Tibial artery (tissue), 4 donors: ENCODE data around the gene C10orf95.
"Not testable (repeated sequence)": the region's sequence is repeated elsewhere in the genome, so short reads cannot be mapped to it uniquely, and the experiment has no call there.

Experiments used
- DNase-seq, 2 donors: peaks; one replicate each; pipeline ENCODE4 v3.0.0-alpha.2; 2019
- H3K27ac ChIP-seq, 2 donors: fragments of 200-600 bp; sonication (generic) in 1 of 2; 1 replicate in 1 of 2; 2 replicates in 1 of 2; pipeline ENCODE4 v1.5.1; 2018 to 2019; ENCODE audit warnings: mild to moderate bottlenecking in 1 of 2
- H3K27me3 ChIP-seq, 2 donors: fragments of 200-600 bp; sonication (generic) in 1 of 2; one replicate each; pipeline versions ENCODE4 v1.5.1 to v1.6.0; 2016 to 2019
- H3K36me3 ChIP-seq, 3 donors: fragments of 200-600 bp; sonication (generic) in 2 of 3; one replicate each; pipeline ENCODE4 v1.5.1; 2016 to 2019; ENCODE audit warnings: mild to moderate bottlenecking in 2 of 3
- H3K4me1 ChIP-seq, 4 donors: fragments of 200-600 bp; sonication (generic) in 2 of 4; 1 replicate in 3 of 4; 2 replicates in 1 of 4; pipeline ENCODE4 v1.5.1; 2016 to 2019
- H3K4me3 ChIP-seq, 2 donors: fragments of 200-600 bp; sonication (generic) in 1 of 2; 1 replicate in 1 of 2; 2 replicates in 1 of 2; pipeline ENCODE4 v1.5.1; 2018 to 2019; ENCODE audit warnings: mild to moderate bottlenecking in 2 of 2
- H3K9me3 ChIP-seq, 3 donors: fragments of 200-600 bp; sonication (generic) in 1 of 3; one replicate each; pipeline ENCODE4 v1.5.1; 2016 to 2019
- intact Hi-C: fragments of 100-400 bp; cut with DNase I; formaldehyde crosslinking; loops from one replicate; pipeline ENCODE4 v1.15.0; 2023; ENCODE audit warnings: low total_unique reads
- TF ChIP-seq, protein P1 (sequence below), 2 experiments: fragments of 200-600 bp in 1 of 2; fragments of 450-650 bp in 1 of 2; IDR thresholded peaks; one replicate each; pipeline ENCODE4 v1.5.1; 2017 to 2019; ENCODE audit warnings: antibody characterized with exemption in 2 of 2, mild to moderate bottlenecking in 1 of 2, moderate library complexity in 1 of 2

Gene C10orf95

DNA sequence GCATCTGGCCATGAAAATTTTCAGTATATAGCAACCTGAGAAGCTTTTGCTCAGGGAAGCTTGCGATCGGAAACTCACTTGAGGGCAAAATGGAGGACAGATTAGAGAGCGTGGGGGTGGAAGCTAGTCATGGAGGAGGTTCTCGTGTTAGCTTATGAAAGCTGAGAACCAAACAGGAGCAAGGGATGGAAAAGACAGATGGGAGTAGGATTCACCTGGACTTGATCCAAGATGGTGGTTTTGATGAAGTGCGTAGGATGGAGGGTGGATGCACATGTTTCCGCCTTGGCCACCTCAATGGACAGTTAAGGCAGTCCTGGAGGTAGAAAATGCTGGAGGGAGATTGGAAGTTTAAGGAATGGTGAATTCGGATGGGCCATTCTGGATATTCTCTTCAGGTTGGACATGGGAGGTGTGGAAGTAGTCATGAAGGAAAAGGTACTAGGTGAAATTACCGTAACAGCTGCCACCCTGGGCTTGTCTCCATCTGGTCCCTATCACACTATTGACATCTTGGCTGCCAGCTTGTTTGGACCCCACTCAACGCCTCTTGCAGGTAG lies 6.3 kb upstream of the C10orf95 start:
- TF ChIP-seq, protein P1, sequence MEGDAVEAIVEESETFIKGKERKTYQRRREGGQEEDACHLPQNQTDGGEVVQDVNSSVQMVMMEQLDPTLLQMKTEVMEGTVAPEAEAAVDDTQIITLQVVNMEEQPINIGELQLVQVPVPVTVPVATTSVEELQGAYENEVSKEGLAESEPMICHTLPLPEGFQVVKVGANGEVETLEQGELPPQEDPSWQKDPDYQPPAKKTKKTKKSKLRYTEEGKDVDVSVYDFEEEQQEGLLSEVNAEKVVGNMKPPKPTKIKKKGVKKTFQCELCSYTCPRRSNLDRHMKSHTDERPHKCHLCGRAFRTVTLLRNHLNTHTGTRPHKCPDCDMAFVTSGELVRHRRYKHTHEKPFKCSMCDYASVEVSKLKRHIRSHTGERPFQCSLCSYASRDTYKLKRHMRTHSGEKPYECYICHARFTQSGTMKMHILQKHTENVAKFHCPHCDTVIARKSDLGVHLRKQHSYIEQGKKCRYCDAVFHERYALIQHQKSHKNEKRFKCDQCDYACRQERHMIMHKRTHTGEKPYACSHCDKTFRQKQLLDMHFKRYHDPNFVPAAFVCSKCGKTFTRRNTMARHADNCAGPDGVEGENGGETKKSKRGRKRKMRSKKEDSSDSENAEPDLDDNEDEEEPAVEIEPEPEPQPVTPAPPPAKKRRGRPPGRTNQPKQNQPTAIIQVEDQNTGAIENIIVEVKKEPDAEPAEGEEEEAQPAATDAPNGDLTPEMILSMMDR (IDR thresholded peaks at IDR 0.05), result no peak
- peaks cover 0 to 10% of the 10 kb centered on the region in 2 donors for H3K27me3 ChIP-seq
- intact Hi-C loops, result no loop called here
- no peak overlapping the region for H3K4me3 ChIP-seq
- no peaks in the 10 kb centered on the region for H3K9me3 ChIP-seq
- DNase-seq, result no peak
- no peaks in the 10 kb centered on the region for H3K36me3 ChIP-seq
- no peak overlapping the region for H3K27ac ChIP-seq
- H3K4me1 ChIP-seq, result peaks cover 0 to 18% (median 10%) of the 10 kb centered on the region in 4 donors

DNA sequence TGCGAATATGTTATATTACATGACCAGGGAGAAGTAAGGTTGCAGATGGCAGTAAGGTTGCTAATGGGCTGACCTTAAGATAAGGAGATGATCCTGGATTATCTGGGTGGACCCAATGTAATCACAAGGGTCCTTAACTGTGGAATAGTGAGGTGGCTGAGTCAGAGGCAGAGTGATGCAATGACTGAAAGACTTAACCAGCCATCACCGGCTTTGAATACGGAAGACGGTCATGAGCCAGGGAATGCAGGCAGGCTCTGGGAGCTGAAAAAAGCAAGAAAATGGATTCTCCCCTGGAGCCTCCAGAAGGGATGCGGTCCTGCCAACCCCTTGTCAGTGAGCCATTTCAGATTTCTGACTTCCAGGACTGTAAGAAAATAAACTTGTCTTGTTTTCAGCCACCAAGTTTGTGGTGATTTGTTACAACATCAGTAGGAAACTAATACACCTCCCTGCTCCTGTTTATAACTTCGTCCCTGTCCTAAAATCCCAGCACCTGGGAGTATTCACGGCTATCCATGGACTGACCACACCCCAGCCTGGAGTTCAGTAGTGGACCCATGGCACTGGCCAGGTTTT lies 4.6 kb upstream of the C10orf95 start:
- DNase-seq, result no peak
- Histone ChIP-seq H3K27ac (no peak overlapping the region), H3K4me3 (no peak overlapping the region), H3K9me3 (no peaks in the 10 kb centered on the region), H3K36me3 (no peaks in the 10 kb centered on the region), H3K4me1 (peaks cover 0 to 17% (median 6%) of the 10 kb centered on the region in 4 donors), H3K27me3 (peaks cover 0 to 3% of the 10 kb centered on the region in 2 donors)
- TF ChIP-seq, protein P1 (IDR thresholded peaks at IDR 0.05), result no peak
- intact Hi-C loops, result no loop called here

DNA sequence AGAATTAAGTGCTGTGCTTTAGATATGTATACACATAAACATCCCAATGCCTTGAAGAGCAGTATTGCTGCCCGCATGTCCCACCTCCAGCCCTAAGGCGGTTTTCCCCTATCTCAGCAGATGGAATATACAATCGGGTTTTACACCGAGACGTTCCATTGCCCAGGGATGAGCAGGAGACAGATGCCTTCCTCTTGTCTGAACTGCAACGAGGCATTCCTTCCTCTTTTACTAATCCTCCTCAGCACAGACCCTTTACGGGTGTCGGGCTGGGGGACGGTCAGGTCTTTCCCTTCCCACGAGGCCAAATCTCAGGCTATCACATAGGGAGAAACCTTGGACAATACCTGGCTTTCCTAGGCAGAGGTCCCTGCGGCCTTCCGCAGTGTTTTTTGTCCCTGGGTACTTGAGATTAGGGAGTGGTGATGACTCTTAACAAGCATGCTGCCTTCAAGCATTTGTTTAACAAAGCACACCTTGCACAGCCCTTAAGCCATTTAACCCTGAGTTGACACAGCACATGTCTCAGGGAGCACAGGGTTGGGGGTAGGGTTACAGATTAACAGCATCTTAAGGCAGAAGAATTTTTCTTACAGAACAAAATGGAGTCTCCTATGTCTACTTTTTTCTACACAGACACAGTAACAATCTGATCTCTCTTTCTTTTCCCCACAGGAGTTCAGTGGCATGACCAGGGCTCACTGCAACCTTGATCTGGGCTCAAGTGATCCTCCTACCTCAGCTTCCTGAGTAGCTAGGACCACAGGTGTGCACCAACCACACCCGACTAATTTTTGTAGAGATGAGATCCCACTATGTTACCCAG lies 3.5 kb upstream of the C10orf95 start:
- H3K36me3 ChIP-seq, H3K27me3 ChIP-seq, H3K9me3 ChIP-seq, DNase-seq, H3K4me3 ChIP-seq, intact Hi-C loops, H3K27ac ChIP-seq: not testable (repeated sequence)
- H3K4me1 ChIP-seq, result peaks cover 0 to 17% (median 9%) of the 10 kb centered on the region in 4 donors

DNA sequence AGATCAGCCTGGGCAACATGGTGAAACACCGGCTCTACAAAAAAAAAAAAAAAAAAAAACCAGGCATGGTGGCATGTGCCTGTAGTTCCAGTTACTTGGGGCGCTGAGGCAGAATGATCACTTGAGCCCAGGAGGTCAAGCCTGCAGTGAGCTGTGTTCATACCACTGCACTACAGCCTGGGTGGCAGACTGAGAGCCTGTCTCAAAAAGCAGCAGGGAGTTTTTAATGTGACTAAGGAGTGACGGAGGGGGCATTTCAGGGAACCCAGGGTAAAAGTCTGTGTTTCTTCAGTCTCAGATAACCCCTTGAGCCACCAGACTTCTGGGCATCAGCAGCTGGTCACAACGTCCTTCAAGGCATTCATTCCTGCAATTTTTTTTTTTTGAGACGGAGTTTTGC lies 2.2 kb upstream of the C10orf95 start:
- Histone ChIP-seq H3K27me3 (no peaks in the 10 kb centered on the region), H3K9me3 (no peaks in the 10 kb centered on the region), H3K36me3 (no peaks in the 10 kb centered on the region), H3K4me3 (no peak overlapping the region), H3K27ac (peak overlapping the region in 1 of 2 donors; percentile 23), H3K4me1 (peaks cover 0 to 24% (median 14%) of the 10 kb centered on the region in 4 donors)
- TF ChIP-seq, protein P1 (IDR thresholded peaks at IDR 0.05), result no peak
- DNase-seq, result no peak
- intact Hi-C loops, result no loop called here

DNA sequence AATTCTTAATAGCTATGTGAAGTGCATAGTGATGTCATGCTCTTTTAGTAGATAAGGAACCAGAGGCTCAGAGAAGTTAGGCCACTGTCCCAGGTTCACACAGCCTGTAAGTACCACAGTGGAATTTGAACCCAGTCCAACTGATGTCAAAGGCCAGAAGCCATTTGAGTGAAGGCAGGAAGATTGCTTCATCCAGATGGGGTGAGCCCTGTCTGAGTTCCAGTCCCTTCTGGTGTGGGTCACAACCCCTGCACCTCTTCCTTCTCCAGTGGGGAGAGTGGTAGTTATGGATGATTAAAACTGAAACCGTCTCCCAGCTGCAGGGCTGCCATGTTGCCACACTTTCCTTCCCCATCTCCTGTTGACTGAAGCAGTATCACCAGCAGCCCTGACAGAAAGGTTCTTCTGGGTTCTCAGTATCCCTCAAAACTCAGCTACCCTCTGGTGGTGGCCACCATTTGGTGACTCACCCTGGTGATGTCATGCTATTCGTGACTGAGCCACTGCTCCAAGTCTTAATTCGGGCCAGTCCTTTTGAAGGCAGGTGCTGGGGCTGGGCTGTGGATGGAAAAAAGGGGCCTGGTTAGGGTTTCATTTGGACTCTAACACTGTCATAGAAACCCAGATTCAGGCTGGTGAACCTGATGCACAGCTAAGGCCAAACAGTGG lies 1.5 kb upstream of the C10orf95 start:
- intact Hi-C loops, result no loop called here
- TF ChIP-seq, protein P1 (IDR thresholded peaks at IDR 0.05), result peak in 1 of 2 experiments; percentile 12
- H3K9me3 ChIP-seq, result no peaks in the 10 kb centered on the region
- no peaks in the 10 kb centered on the region for H3K27me3 ChIP-seq
- H3K36me3 ChIP-seq, result no peaks in the 10 kb centered on the region
- H3K4me3 ChIP-seq, result no peak overlapping the region
- peak in 1 of 2 donors; percentile 55 for DNase-seq
- H3K27ac ChIP-seq, result peak overlapping the region in 1 of 2 donors; percentile 23
- H3K4me1 ChIP-seq, result peaks cover 0 to 24% (median 14%) of the 10 kb centered on the region in 4 donors
